Measurements from ENCODE around the gene NOXRED1.

NOXRED1 gene

GRCh38 chr14:77346495-77346894, 76.8 kb downstream of the NOXRED1 start:
- no peak overlapping the region for H3K4me3 ChIP-seq (ENCODE audit: low read depth, low read length)
- TF ChIP-seq CTCF (IDR thresholded peaks at IDR 0.05; ENCODE audit: borderline replicate concordance, insufficient read depth, low read depth, low read length) = no peak

- H3K4me3 ChIP-seq (ENCODE audit: low read depth, low read length) = no peak overlapping the region
- no peak for TF ChIP-seq CTCF (IDR thresholded peaks at IDR 0.05; ENCODE audit: borderline replicate concordance, insufficient read depth, low read depth, low read length)
Measured at GRCh38 chr14:77344377-77344996, 78.8 kb downstream of the NOXRED1 start.

Data from GM12875 (cell line).